Keratinocyte (primary cell): ENCODE data around the gene HMGCR. TPM values are rescaled to one million over a fixed set of nuclear protein-coding genes. Genes with fewer than 3 reads are reported as not detected.
A peak's percentile ranks its signal among the peaks of the same experiment; 100 is the strongest.

Experiments used
- DNase-seq: peaks from one replicate; pipeline ENCODE4 v3.0.0-alpha.2; 2011; ENCODE audit warnings: low read depth, missing footprints, low spot score
- FAIRE-seq: peaks from 2 replicates; lab custom pipeline; 2011; peaks lifted over from hg19 to GRCh38; lab: Jason Lieb, UNC
- H2AFZ ChIP-seq: 2 replicates; pipeline ENCODE4 v1.6.0; 2012; ENCODE audit warnings: low read length, control low read depth, inconsistent platforms; ENCODE audit not compliant: control insufficient read depth
- H3K27ac ChIP-seq: 2 replicates; pipeline ENCODE4 v1.5.1; 2011; ENCODE audit warnings: low read length; ENCODE audit not compliant: control insufficient read depth, insufficient read depth
- H3K27me3 ChIP-seq: 3 replicates; pipeline ENCODE4 v1.6.0; 2011; ENCODE audit warnings: low read length; ENCODE audit not compliant: control insufficient read depth, insufficient read depth; ENCODE audit errors: extremely low read depth
- H3K36me3 ChIP-seq, 2 experiments: 2 replicates in 1 of 2; 3 replicates in 1 of 2; pipeline ENCODE4 v1.5.1; 2011; ENCODE audit warnings: low read length in 2 of 2, mild to moderate bottlenecking in 1 of 2; ENCODE audit not compliant: control insufficient read depth in 2 of 2, insufficient read depth in 2 of 2; ENCODE audit errors: extremely low read depth in 1 of 2
- H3K4me1 ChIP-seq: 3 replicates; pipeline ENCODE4 v1.5.1; 2011; ENCODE audit warnings: low read length; ENCODE audit not compliant: control insufficient read depth, insufficient read depth; ENCODE audit errors: extremely low read depth
- H3K4me2 ChIP-seq: 3 replicates; pipeline ENCODE4 v1.6.0; 2011; ENCODE audit warnings: low read depth, low read length; ENCODE audit not compliant: control insufficient read depth, insufficient read depth; ENCODE audit errors: extremely low read depth
- H3K4me3 ChIP-seq, 3 experiments: fragments of 200-600 bp in 1 of 3; sonication (generic) in 1 of 3; 2 replicates in 2 of 3; 3 replicates in 1 of 3; pipeline ENCODE4 v1.5.1; 2011 to 2016; ENCODE audit warnings: low read length in 3 of 3, mild to moderate bottlenecking in 3 of 3, control low read depth in 2 of 3, inconsistent platforms in 1 of 3, low read depth in 1 of 3, mixed read lengths in 1 of 3, mixed run types in 1 of 3, moderate library complexity in 1 of 3; ENCODE audit not compliant: control insufficient read depth in 2 of 3, insufficient read depth in 2 of 3; ENCODE audit errors: extremely low read depth in 1 of 3
- H3K79me2 ChIP-seq: 2 replicates; pipeline ENCODE4 v1.6.0; 2012; ENCODE audit warnings: low read length; ENCODE audit not compliant: control insufficient read depth, insufficient read depth
- H3K9ac ChIP-seq: 3 replicates; pipeline ENCODE4 v1.6.0; 2011; ENCODE audit warnings: low read length; ENCODE audit not compliant: control insufficient read depth, insufficient read depth; ENCODE audit errors: extremely low read depth
- H3K9me1 ChIP-seq: 3 replicates; pipeline ENCODE4 v1.6.0; 2011; ENCODE audit warnings: low read length; ENCODE audit not compliant: control insufficient read depth, insufficient read depth; ENCODE audit errors: extremely low read depth
- H3K9me3 ChIP-seq: 2 replicates; pipeline ENCODE4 v1.5.1; 2012; ENCODE audit warnings: low read depth, low read length; ENCODE audit not compliant: control insufficient read depth
- H4K20me1 ChIP-seq: 3 replicates; pipeline ENCODE4 v1.6.0; 2011; ENCODE audit warnings: low read length; ENCODE audit not compliant: control insufficient read depth, insufficient read depth; ENCODE audit errors: extremely low read depth
- EZH2 ChIP-seq: IDR thresholded peaks from one replicate; pipeline ENCODE4 v1.6.1; 2012; ENCODE audit warnings: inconsistent platforms, mild to moderate bottlenecking, low read length, moderate library complexity
- dilution Hi-C: fragments of 300-500 bp; cut with MboI; formaldehyde crosslinking; loops from one replicate; pipeline ENCODE4 v1.7.0; 2020; ENCODE audit warnings: low sequenced_read_pairs; ENCODE audit not compliant: extremely low pct_ligation_motif_present
- polyA plus RNA-seq, 5 experiments: library from polyadenylated mRNA; depleted of rRNA in 3 of 5; stranded (reverse) in 3 of 5; stranded (forward) in 1 of 5; unstranded in 1 of 5; fragments of >200 nt; gene quantifications; 1 replicate in 1 of 5; 2 replicates in 3 of 5; 3 replicates in 1 of 5; pipeline versions ENCODE4 v1.2.1 to v1.2.3, GENCODE V29; 2011 to 2012; ENCODE audit warnings: missing spikeins in 2 of 5, low read depth in 1 of 5, low replicate concordance in 1 of 5
- TF ChIP-seq, protein P1 (sequence below), 3 experiments: IDR thresholded peaks in 1 of 3; conservative IDR thresholded peaks in 1 of 3; optimal IDR thresholded peaks in 1 of 3; 2 replicates in 2 of 3; 3 replicates in 1 of 3; pipeline versions ENCODE3 to v1.5.1; 2011; ENCODE audit warnings: low read length in 3 of 3, mild to moderate bottlenecking in 3 of 3, moderate library complexity in 2 of 3, control low read depth in 1 of 3, inconsistent platforms in 1 of 3; ENCODE audit not compliant: insufficient read depth in 2 of 3; ENCODE audit errors: extremely low read depth in 1 of 3

Gene HMGCR
- polyA plus RNA-seq, 1 donor (not counting 4 experiments of a cell fraction or from before 2014, with no cell fraction given): 181 TPM

GRCh38 chr5:75322066-75322465, 15.0 kb upstream of the HMGCR start:
- H4K20me1 ChIP-seq: no peaks in the 10 kb centered on the region
- H3K4me2 ChIP-seq: no peak overlapping the region
- H3K9me1 ChIP-seq: no peaks in the 10 kb centered on the region
- H3K27me3 ChIP-seq: no peaks in the 10 kb centered on the region
- H3K4me3 ChIP-seq: no peak overlapping the region
- FAIRE-seq: no peak
- DNase-seq: no peak
- dilution Hi-C loops: no loop called here
- H3K27ac ChIP-seq: peak overlapping the region; percentile 99
- TF ChIP-seq EZH2: no peak
- TF ChIP-seq, protein P1, sequence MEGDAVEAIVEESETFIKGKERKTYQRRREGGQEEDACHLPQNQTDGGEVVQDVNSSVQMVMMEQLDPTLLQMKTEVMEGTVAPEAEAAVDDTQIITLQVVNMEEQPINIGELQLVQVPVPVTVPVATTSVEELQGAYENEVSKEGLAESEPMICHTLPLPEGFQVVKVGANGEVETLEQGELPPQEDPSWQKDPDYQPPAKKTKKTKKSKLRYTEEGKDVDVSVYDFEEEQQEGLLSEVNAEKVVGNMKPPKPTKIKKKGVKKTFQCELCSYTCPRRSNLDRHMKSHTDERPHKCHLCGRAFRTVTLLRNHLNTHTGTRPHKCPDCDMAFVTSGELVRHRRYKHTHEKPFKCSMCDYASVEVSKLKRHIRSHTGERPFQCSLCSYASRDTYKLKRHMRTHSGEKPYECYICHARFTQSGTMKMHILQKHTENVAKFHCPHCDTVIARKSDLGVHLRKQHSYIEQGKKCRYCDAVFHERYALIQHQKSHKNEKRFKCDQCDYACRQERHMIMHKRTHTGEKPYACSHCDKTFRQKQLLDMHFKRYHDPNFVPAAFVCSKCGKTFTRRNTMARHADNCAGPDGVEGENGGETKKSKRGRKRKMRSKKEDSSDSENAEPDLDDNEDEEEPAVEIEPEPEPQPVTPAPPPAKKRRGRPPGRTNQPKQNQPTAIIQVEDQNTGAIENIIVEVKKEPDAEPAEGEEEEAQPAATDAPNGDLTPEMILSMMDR (optimal IDR thresholded peaks at IDR 0.05 in 1 of 3, IDR thresholded peaks at IDR 0.05 in 1 of 3, conservative IDR thresholded peaks at IDR 0.05 in 1 of 3; ENCODE audit: extremely low read depth in 1 of 3, insufficient read depth in 2 of 3, low read length in 3 of 3): no peak
- no peaks in the 10 kb centered on the region for H3K9me3 ChIP-seq
- H3K79me2 ChIP-seq: no peaks in the 10 kb centered on the region
- no peak overlapping the region for H3K9ac ChIP-seq
- H3K36me3 ChIP-seq: no peaks in the 10 kb centered on the region
- no peak overlapping the region for H2AFZ ChIP-seq
- peaks cover 17% of the 10 kb centered on the region for H3K4me1 ChIP-seq

DNA sequence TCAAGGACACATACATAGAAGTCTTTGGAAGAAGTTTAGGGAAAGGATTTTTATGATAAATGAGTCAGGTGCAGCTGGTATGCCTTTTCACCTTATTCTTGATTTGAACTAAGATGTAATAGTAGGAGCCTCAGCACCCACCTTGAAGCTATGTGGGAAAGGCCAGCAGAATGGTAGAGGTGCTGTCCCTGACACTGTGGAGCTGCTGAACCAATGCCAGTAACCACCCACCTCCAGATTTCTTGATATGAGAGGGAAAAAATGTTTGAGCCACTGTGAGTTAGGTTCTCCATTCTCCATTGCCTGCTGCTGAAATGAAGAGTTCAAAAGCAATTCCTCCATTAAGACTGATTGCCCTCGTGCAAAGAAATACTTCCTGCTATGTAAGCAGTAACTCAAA, 12.2 kb upstream of the HMGCR start:
- no peaks in the 10 kb centered on the region for H3K36me3 ChIP-seq
- H3K79me2 ChIP-seq: no peaks in the 10 kb centered on the region
- no peak overlapping the region for H3K4me2 ChIP-seq
- no peak overlapping the region for H3K9ac ChIP-seq
- no peaks in the 10 kb centered on the region for H3K9me1 ChIP-seq
- TF ChIP-seq, protein P1 (optimal IDR thresholded peaks at IDR 0.05 in 1 of 3, IDR thresholded peaks at IDR 0.05 in 1 of 3, conservative IDR thresholded peaks at IDR 0.05 in 1 of 3; ENCODE audit: extremely low read depth in 1 of 3, insufficient read depth in 2 of 3, low read length in 3 of 3): no peak
- TF ChIP-seq EZH2: no peak
- no peak overlapping the region for H3K27ac ChIP-seq
- no peak overlapping the region for H2AFZ ChIP-seq
- dilution Hi-C loops: no loop called here
- no peaks in the 10 kb centered on the region for H3K27me3 ChIP-seq
- FAIRE-seq: no peak
- no peaks in the 10 kb centered on the region for H3K9me3 ChIP-seq
- H3K4me3 ChIP-seq: no peak overlapping the region
- no peaks in the 10 kb centered on the region for H4K20me1 ChIP-seq
- DNase-seq: no peak
- H3K4me1 ChIP-seq: peaks cover 17% of the 10 kb centered on the region
